Stimulated activated naive B cell treated with anti-CD40 and anti-IgM and Interleukin-4, amounts not matched to agents 10 μg/mL and 1 μg/mL and 100 μg/mL, for 72 hours (primary cell): Measurements from ENCODE around the gene TTC3.
A peak's percentile ranks its signal among the peaks of the same experiment; 100 is the strongest.

Source experiments
- ATAC-seq, 2 donors: fragments of 150-1000 bp; cut with Tn5 transposase; replicated peaks; 2 replicates each; pipeline ENCODE4 v1.10.0; 2021; ENCODE audit warnings: moderate library complexity in 1 of 2
- DNase-seq: peaks from one replicate; pipeline ENCODE4 v3.0.0; 2021
- H3K27ac Mint-ChIP-seq: one replicate; pipeline ENCODE4 v1.8.0; 2022; ENCODE audit warnings: mild to moderate bottlenecking, mixed read lengths
- H3K27me3 Mint-ChIP-seq, 2 donors: one replicate each; pipeline ENCODE4 v1.8.0; 2022; ENCODE audit warnings: mixed read lengths in 2 of 2
- H3K36me3 Mint-ChIP-seq, 2 donors: one replicate each; pipeline ENCODE4 v1.8.0; 2022; ENCODE audit warnings: mixed read lengths in 2 of 2, mild to moderate bottlenecking in 1 of 2
- H3K4me1 Mint-ChIP-seq, 2 donors: one replicate each; pipeline ENCODE4 v1.8.0; 2022; ENCODE audit warnings: mixed read lengths in 2 of 2, mild to moderate bottlenecking in 1 of 2
- H3K4me3 Mint-ChIP-seq, 2 donors: one replicate each; pipeline ENCODE4 v1.8.0; 2022; ENCODE audit warnings: mild to moderate bottlenecking in 2 of 2, mixed read lengths in 2 of 2, moderate library complexity in 1 of 2
- H3K9me3 Mint-ChIP-seq, 2 donors: one replicate each; pipeline ENCODE4 v1.8.0; 2022; ENCODE audit warnings: mixed read lengths in 2 of 2, mild to moderate bottlenecking in 1 of 2

TTC3 gene

GRCh38 chr21:37195610-37196009, 122.6 kb downstream of the TTC3 start:
- Mint-ChIP-seq H3K36me3 (peaks cover 37 to 69% of the 10 kb centered on the region in 2 donors), H3K27ac (no peak overlapping the region), H3K9me3 (no peaks in the 10 kb centered on the region), H3K4me1 (no peaks in the 10 kb centered on the region), H3K4me3 (no peak overlapping the region), H3K27me3 (no peaks in the 10 kb centered on the region)
- no peak for ATAC-seq
- DNase-seq: no peak

DNA sequence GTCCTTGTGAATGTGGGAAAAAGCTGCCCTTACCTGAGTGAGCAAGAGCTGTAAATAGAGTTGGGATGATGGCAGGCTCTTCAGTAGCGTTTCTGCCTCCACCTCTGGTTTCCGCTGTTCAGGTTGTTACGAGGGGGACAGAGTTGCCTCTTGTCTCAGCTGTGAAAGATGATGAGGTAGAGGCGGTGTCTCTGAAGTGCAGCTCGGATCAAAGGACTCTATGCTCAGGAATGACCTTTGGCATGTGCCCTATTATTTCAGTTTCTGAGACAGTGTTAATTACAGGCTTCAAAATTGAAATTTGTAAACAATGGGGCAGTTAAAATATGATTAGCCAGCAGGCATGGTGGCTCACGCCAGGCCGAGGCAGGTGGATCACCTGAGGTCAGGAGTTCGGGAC, 123.8 kb downstream of the TTC3 start:
- H3K27ac Mint-ChIP-seq: no peak overlapping the region
- no peaks in the 10 kb centered on the region for H3K27me3 Mint-ChIP-seq
- peaks cover 41 to 75% of the 10 kb centered on the region in 2 donors for H3K36me3 Mint-ChIP-seq
- H3K4me1 Mint-ChIP-seq: no peaks in the 10 kb centered on the region
- no peak overlapping the region for H3K4me3 Mint-ChIP-seq
- ATAC-seq (no peak), DNase-seq (no peak)
- H3K9me3 Mint-ChIP-seq: no peaks in the 10 kb centered on the region

DNA sequence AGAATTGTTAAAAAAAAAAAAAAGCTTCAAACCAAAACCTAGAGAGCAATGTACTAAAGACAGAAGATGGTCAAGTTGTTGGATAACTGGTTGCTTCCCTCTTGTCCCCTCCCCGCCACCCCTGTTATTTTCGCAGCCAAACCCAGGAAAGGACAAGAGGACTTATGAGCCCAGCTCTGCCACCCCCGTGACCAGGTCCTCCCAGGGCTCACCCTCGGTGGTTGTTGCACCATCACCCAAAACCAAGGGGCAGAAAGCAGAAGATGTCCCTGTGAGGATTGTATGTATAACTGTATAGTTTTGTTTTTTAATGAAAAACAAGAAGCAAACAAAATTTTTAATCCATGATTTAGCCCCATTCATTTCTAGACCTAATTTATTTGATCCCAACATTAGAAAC, 124.7 kb downstream of the TTC3 start:
- no peaks in the 10 kb centered on the region for H3K4me1 Mint-ChIP-seq
- ATAC-seq (no peak), DNase-seq (no peak)
- H3K36me3 Mint-ChIP-seq: peaks cover 46 to 75% of the 10 kb centered on the region in 2 donors
- H3K27ac Mint-ChIP-seq: no peak overlapping the region
- no peak overlapping the region for H3K4me3 Mint-ChIP-seq
- H3K27me3 Mint-ChIP-seq: no peaks in the 10 kb centered on the region
- no peaks in the 10 kb centered on the region for H3K9me3 Mint-ChIP-seq

GRCh38 chr21:37199057-37199924, 126.2 kb downstream of the TTC3 start:
- H3K27me3 Mint-ChIP-seq: no peaks in the 10 kb centered on the region
- DNase-seq (no peak), ATAC-seq (no peak)
- H3K36me3 Mint-ChIP-seq: peaks cover 37 to 71% of the 10 kb centered on the region in 2 donors
- no peaks in the 10 kb centered on the region for H3K9me3 Mint-ChIP-seq
- H3K4me3 Mint-ChIP-seq: no peak overlapping the region
- no peaks in the 10 kb centered on the region for H3K4me1 Mint-ChIP-seq
- no peak overlapping the region for H3K27ac Mint-ChIP-seq

DNA sequence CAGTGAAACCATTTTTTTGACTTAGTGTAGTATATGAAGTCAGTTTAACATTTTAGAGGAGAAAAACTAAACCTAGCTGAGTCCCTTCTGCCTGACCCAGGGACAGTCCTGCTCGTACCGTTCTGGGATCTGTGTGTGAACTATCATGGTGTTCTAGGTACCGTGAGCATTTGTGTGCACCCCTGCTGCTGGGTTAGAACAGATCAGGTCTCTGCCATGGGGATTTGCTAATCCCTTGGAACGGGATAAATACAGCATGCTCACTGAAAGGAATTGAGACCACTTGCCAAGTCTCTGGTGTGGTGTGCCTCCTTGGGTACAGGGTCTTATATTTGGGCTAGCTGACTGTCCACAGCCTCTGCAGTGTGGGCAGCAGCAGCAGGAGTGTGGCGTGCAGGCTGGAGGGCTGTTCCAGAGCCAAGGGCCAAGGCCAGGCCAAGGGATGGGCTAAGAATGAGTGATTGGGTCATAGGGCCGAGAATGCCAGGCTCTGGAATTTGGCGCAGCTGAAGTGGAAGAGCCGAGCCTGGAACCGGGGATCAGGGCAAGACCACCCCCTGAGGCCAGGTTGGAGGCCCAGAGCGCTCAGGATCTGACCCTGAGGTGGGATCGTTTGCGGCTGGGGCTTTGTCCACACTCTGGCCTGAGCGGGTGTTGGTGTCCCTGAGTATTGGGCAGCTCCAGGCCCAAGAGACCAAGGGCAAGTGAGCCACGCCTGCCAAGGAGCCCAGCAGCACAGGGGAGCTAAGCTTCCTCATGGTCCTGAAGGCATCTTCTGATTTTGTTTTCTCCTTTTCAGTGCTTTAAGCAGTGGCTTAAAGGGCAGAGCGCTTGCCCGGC, 127.8 kb downstream of the TTC3 start:
- ATAC-seq: no peak
- H3K4me3 Mint-ChIP-seq: no peak overlapping the region
- H3K4me1 Mint-ChIP-seq: peaks cover 0 to under 1% of the 10 kb centered on the region in 2 donors
- peaks cover 29 to 72% of the 10 kb centered on the region in 2 donors for H3K36me3 Mint-ChIP-seq
- H3K27me3 Mint-ChIP-seq: no peaks in the 10 kb centered on the region
- peak overlapping the region; percentile 27 for H3K27ac Mint-ChIP-seq
- H3K9me3 Mint-ChIP-seq: no peaks in the 10 kb centered on the region
- DNase-seq: no peak

GRCh38 chr21:37202221-37203110, 129.4 kb downstream of the TTC3 start:
- no peak for DNase-seq
- H3K4me3 Mint-ChIP-seq: no peak overlapping the region
- H3K4me1 Mint-ChIP-seq: peaks cover 10 to 15% of the 10 kb centered on the region in 2 donors
- no peaks in the 10 kb centered on the region for H3K9me3 Mint-ChIP-seq
- no peak for ATAC-seq
- peaks cover 27 to 66% of the 10 kb centered on the region in 2 donors for H3K36me3 Mint-ChIP-seq
- no peaks in the 10 kb centered on the region for H3K27me3 Mint-ChIP-seq
- H3K27ac Mint-ChIP-seq: no peak overlapping the region

GRCh38 chr21:37204580-37204979, 131.5 kb downstream of the TTC3 start:
- Mint-ChIP-seq H3K9me3 (no peaks in the 10 kb centered on the region), H3K4me1 (peaks cover 30 to 36% of the 10 kb centered on the region in 2 donors), H3K27me3 (no peaks in the 10 kb centered on the region), H3K27ac (peak overlapping the region; percentile 52), H3K36me3 (peaks cover 18 to 53% of the 10 kb centered on the region in 2 donors), H3K4me3 (no peak overlapping the region)
- no peak for DNase-seq
- ATAC-seq: no peak

GRCh38 chr21:37206496-37206895, 133.4 kb downstream of the TTC3 start:
- peaks cover 11 to 37% of the 10 kb centered on the region in 2 donors for H3K36me3 Mint-ChIP-seq
- peak overlapping the region; percentile 71 for H3K27ac Mint-ChIP-seq
- no peaks in the 10 kb centered on the region for H3K27me3 Mint-ChIP-seq
- H3K4me1 Mint-ChIP-seq: peaks cover 34 to 43% of the 10 kb centered on the region in 2 donors
- DNase-seq (no peak), ATAC-seq (no peak)
- no peak overlapping the region for H3K4me3 Mint-ChIP-seq
- H3K9me3 Mint-ChIP-seq: no peaks in the 10 kb centered on the region

DNA sequence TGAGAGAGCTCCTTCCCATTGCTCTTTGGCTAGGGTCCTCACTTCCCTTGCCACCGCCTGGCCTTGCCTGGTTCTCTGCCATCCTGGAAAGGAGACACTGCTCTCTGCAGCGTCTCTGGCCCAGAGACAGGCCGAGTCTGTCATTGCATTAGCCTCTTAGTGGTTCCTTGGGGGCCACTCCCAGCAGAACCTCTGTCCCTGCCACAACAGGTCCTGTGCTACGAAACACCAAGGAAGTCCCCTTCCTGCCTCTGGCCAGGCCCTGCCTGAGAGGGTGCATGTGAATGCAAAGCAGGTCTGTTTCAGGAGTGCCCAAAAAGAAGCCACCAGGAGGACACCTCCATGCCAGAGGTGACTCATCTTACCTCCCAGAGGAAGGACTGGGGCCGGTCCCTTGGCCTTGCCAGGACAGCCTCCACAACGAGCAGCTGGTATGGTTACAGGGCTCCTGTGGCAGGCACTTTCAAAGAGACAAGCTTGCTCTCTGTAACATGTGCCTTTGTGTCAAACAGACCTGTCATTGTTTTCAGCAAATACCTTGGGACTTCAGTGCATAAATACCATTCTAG, 134.5 kb downstream of the TTC3 start:
- Mint-ChIP-seq H3K4me3 (peak overlapping the region; percentile 78 to 79), H3K4me1 (peaks cover 34 to 43% of the 10 kb centered on the region in 2 donors), H3K36me3 (peaks cover 5 to 29% of the 10 kb centered on the region in 2 donors), H3K27me3 (no peaks in the 10 kb centered on the region), H3K9me3 (peaks cover 0 to 2% of the 10 kb centered on the region in 2 donors), H3K27ac (peak overlapping the region; percentile 97)
- peak; percentile 59 to 61 for ATAC-seq
- peak; percentile 47 for DNase-seq

DNA sequence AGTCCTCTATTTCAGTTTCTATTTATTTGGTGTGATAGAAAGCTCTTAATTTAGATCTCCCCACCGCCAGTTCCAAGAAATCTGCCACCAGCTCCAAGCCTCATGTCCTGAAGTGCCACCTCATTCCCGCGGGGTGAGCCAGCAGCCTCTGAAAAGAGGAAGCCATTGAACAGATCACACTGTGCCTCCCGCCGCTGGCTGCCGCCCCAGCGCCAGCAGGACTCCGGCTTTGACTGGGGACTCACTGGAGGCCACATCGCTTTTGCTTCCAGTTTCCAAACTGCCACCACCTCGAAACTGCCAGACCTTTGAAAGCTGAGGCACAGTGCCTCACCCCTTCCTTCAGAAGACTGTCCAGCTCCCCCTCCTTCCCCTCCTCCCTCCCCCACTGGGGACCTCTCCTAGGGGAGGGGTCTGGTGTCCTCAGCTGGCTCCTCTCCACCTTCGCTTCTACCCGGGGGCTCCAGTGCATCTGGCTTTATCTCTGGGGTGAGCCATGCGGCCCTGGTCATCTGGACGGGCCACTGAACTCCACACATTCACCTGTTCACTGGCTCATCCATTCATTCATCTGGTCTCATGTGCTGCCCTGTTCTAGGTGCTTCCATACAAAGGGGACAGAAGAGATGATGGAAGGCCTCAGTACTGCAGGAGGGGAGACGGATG, 135.1 kb downstream of the TTC3 start:
- H3K4me3 Mint-ChIP-seq: peak overlapping the region; percentile 78 to 79
- H3K27me3 Mint-ChIP-seq: no peaks in the 10 kb centered on the region
- H3K4me1 Mint-ChIP-seq: peaks cover 34 to 43% of the 10 kb centered on the region in 2 donors
- peaks cover 0 to 2% of the 10 kb centered on the region in 2 donors for H3K9me3 Mint-ChIP-seq
- ATAC-seq (peak; percentile 84 to 90), DNase-seq (peak; percentile 67)
- H3K27ac Mint-ChIP-seq: peak overlapping the region; percentile 97
- peaks cover 0 to 22% of the 10 kb centered on the region in 2 donors for H3K36me3 Mint-ChIP-seq

GRCh38 chr21:37208741-37209225, 135.7 kb downstream of the TTC3 start:
- Mint-ChIP-seq H3K4me3 (peak overlapping the region; percentile 78 to 79), H3K4me1 (peaks cover 34 to 43% of the 10 kb centered on the region in 2 donors)

DNA sequence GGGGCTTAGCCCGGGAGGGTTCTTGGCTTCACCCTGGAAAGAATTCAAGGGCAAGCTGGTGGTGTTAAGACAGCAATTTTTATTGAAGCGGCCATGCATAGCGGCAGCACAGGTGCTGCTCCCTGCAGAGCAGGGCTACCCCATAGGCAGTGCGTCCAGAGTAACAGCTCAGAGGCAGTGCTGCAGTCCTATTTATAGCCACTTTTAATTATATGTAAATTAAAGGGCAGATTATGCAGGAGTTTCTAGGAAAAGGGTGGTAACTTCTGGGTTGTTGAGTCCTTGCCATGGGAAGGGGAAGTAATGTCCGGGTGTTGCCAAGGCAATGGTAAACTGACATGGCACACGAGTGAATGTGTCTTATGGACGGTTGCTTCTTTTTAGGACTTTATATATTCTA, 137.1 kb downstream of the TTC3 start:
- H3K4me3 Mint-ChIP-seq: no peak overlapping the region
- ATAC-seq (no peak), DNase-seq (no peak)
- peaks cover 0 to 2% of the 10 kb centered on the region in 2 donors for H3K9me3 Mint-ChIP-seq
- peaks cover 34 to 43% of the 10 kb centered on the region in 2 donors for H3K4me1 Mint-ChIP-seq
- H3K27me3 Mint-ChIP-seq: no peaks in the 10 kb centered on the region
- H3K27ac Mint-ChIP-seq: no peak overlapping the region
- H3K36me3 Mint-ChIP-seq: peaks cover 0 to 11% of the 10 kb centered on the region in 2 donors

More at GRCh38 chr21:37208741-37209225, 135.7 kb downstream of the TTC3 start:
- H3K36me3 Mint-ChIP-seq: peaks cover 0 to 22% of the 10 kb centered on the region in 2 donors
- no peaks in the 10 kb centered on the region for H3K27me3 Mint-ChIP-seq
- peaks cover 0 to 2% of the 10 kb centered on the region in 2 donors for H3K9me3 Mint-ChIP-seq
- H3K27ac Mint-ChIP-seq: peak overlapping the region; percentile 97
- peak; percentile 32 for DNase-seq
- ATAC-seq: peak; percentile 44 to 65

GRCh38 chr21:37210799-37211198, 137.7 kb downstream of the TTC3 start:
- H3K27ac Mint-ChIP-seq: no peak overlapping the region
- DNase-seq: no peak
- H3K4me3 Mint-ChIP-seq: no peak overlapping the region
- ATAC-seq: no peak
- H3K27me3 Mint-ChIP-seq: no peaks in the 10 kb centered on the region
- peaks cover 0 to 7% of the 10 kb centered on the region in 2 donors for H3K36me3 Mint-ChIP-seq
- peaks cover 34 to 43% of the 10 kb centered on the region in 2 donors for H3K4me1 Mint-ChIP-seq
- H3K9me3 Mint-ChIP-seq: peaks cover 0 to 2% of the 10 kb centered on the region in 2 donors
